Osteoblast (primary cell): ENCODE results near the gene PLAA. TPM values are rescaled to one million over a fixed set of nuclear protein-coding genes. Genes with fewer than 3 reads are reported as not detected.

Source experiments
- DNase-seq: peaks from one replicate; pipeline ENCODE4 v3.0.0; 2011; ENCODE audit warnings: low spot score, mixed read lengths; ENCODE audit not compliant: insufficient read length; ENCODE audit errors: missing footprints
- H2AFZ ChIP-seq: 2 replicates; pipeline ENCODE4 v1.6.0; 2011; ENCODE audit warnings: mild to moderate bottlenecking, low read length
- H3K27ac ChIP-seq: 2 replicates; pipeline ENCODE4 v1.5.1; 2011; ENCODE audit warnings: mild to moderate bottlenecking, low read depth, low read length, moderate library complexity
- H3K27me3 ChIP-seq: 2 replicates; pipeline ENCODE4 v1.6.0; 2012; ENCODE audit warnings: mild to moderate bottlenecking, control low read depth, inconsistent platforms, low read length, moderate library complexity; ENCODE audit not compliant: insufficient read depth
- H3K36me3 ChIP-seq: 2 replicates; pipeline ENCODE4 v1.5.1; 2011; ENCODE audit warnings: mild to moderate bottlenecking, low read length, control low read depth, moderate library complexity; ENCODE audit not compliant: insufficient read depth
- H3K4me1 ChIP-seq: 2 replicates; pipeline ENCODE4 v1.5.1; 2011; ENCODE audit warnings: mild to moderate bottlenecking, low read length, control low read depth, moderate library complexity; ENCODE audit not compliant: insufficient read depth
- H3K4me2 ChIP-seq: 2 replicates; pipeline ENCODE4 v1.6.0; 2011; ENCODE audit warnings: mild to moderate bottlenecking, low read length; ENCODE audit not compliant: insufficient read depth
- H3K4me3 ChIP-seq: fragments of 200-600 bp; sonication (generic); 3 replicates; pipeline ENCODE4 v1.5.1; 2012; ENCODE audit warnings: mild to moderate bottlenecking, low read length, inconsistent platforms; ENCODE audit not compliant: insufficient read depth
- H3K79me2 ChIP-seq: 2 replicates; pipeline ENCODE4 v1.6.0; 2012; ENCODE audit warnings: mild to moderate bottlenecking, low read length, control low read depth, inconsistent platforms; ENCODE audit not compliant: insufficient read depth
- H3K9me3 ChIP-seq: 2 replicates; pipeline ENCODE4 v1.5.1; 2011; ENCODE audit warnings: low read depth, low read length, control low read depth
- H4K20me1 ChIP-seq: 2 replicates; pipeline ENCODE4 v1.6.0; 2012; ENCODE audit warnings: mild to moderate bottlenecking, low read length, control low read depth; ENCODE audit not compliant: insufficient read depth
- CTCF ChIP-seq: IDR thresholded peaks from 2 replicates; pipeline ENCODE4 v1.5.1; 2011; ENCODE audit warnings: mild to moderate bottlenecking, low read depth, low read length, moderate library complexity; ENCODE audit errors: extremely low read depth
- small RNA-seq: library from RNA; depleted of rRNA; stranded (forward); fragments of <200 nt; gene quantifications from one replicate; pipeline ENCODE3, GENCODE V24; 2012
- total RNA-seq: library from RNA; depleted of rRNA; stranded (reverse); fragments of >200 nt; gene quantifications from 2 replicates; pipeline ENCODE4 v1.2.3, GENCODE V29; 2012

Gene PLAA
- total RNA-seq, 1 donor, result 42.3 TPM

- Histone ChIP-seq H3K4me1 (no peaks in the 10 kb centered on the region), H3K27ac (no peak overlapping the region), H3K36me3 (peaks cover 6% of the 10 kb centered on the region), H3K4me3 (no peak overlapping the region), H4K20me1 (no peaks in the 10 kb centered on the region), H3K27me3 (no peaks in the 10 kb centered on the region), H3K79me2 (no peaks in the 10 kb centered on the region), H2AFZ (no peak overlapping the region), H3K9me3 (no peaks in the 10 kb centered on the region), H3K4me2 (no peak overlapping the region)
- peak; percentile 30 for DNase-seq
- peak; percentile 52 for TF ChIP-seq CTCF
Measured at GRCh38 chr9:26856413-26857032, 90.5 kb downstream of the PLAA start.

Small RNAs within 50 kb of the gene (small RNA-seq; reads per million reads assigned to genes)
- gene RN7SL100P, result not detected

Other genes starting within 250 kb of the PLAA start
- 13.8 and 18.3 TPM in 2 replicates for gene CAAP1, start 54.4 kb downstream of the PLAA start, total RNA-seq
- 19.2 and 19.9 TPM in 2 replicates for gene IFT74, start 9.2 kb upstream of the PLAA start, total RNA-seq
- gene LRRC19, start 58.4 kb upstream of the PLAA start, total RNA-seq, result under 0.01 TPM in 2 replicates
- gene TEK, start 162.0 kb upstream of the PLAA start, total RNA-seq, result 4.1 and 8.3 TPM in 2 replicates